K562 (cell line): ENCODE data around the gene KLF13. TPM values are rescaled to one million over a fixed set of nuclear protein-coding genes. Genes with fewer than 3 reads are reported as not detected.

Source experiments
- ATAC-seq: fragments of 200-7000 bp; cut with Tn5 transposase; 3 replicates; pipeline ENCODE4 v1.9.1; 2020; ENCODE audit warnings: moderate library complexity
- BruUV-seq: library from RNA; stranded (reverse); fragments of 400-500 nt; replicated peaks from 2 replicates; lab custom pipeline; 2021; lab: Mats Ljungman, UMichigan
- CTCF ChIA-PET: fragments of 300-600 bp; formaldehyde crosslinking; extraction: SDS; loops from one replicate; lab custom pipeline; 2021; ENCODE audit warnings: low intra/inter-chr PET ratio; lab: Yijun Ruan, JAX
- POLR2A ChIA-PET: fragments of 300-600, 350-650 bp; sonication (Branson Sonifier 250); formaldehyde crosslinking; extraction: SDS; loops from one replicate; lab custom pipeline; 2021; ENCODE audit warnings: antibody characterized with exemption, inconsistent platforms; lab: Yijun Ruan, JAX
- DNase-seq, 4 experiments: peaks; one replicate each; pipeline versions ENCODE4 v3.0.0 to v3.0.0-alpha.2; 2011 to 2018; ENCODE audit warnings: low spot score in 3 of 4, mixed read lengths in 3 of 4; ENCODE audit errors: extremely low read depth in 1 of 4
- FAIRE-seq: peaks from 2 replicates; lab custom pipeline; 2011; peaks lifted over from hg19 to GRCh38; lab: Jason Lieb, UNC
- H2AFZ ChIP-seq: 2 replicates; pipeline ENCODE4 v1.6.0; 2011; ENCODE audit warnings: low read depth, low read length, control low read depth, inconsistent platforms
- H3K27ac ChIP-seq: fragments of 200-600 bp; 3 replicates; pipeline ENCODE4 v1.8.0; 2011; ENCODE audit warnings: low read depth, mild to moderate bottlenecking, control low read depth, inconsistent platforms, low read length, moderate library complexity, mixed read lengths; ENCODE audit errors: extremely low read depth
- H3K27me3 ChIP-seq, 2 experiments: fragments of 300-600 bp in 1 of 2; 2 replicates in 1 of 2; 3 replicates in 1 of 2; pipeline versions ENCODE4 v1.6.0 to v1.8.0; 2011; ENCODE audit warnings: inconsistent platforms in 2 of 2, low read length in 2 of 2, mild to moderate bottlenecking in 1 of 2, mixed read lengths in 1 of 2, moderate library complexity in 1 of 2; ENCODE audit not compliant: control insufficient read depth in 2 of 2, insufficient read depth in 2 of 2
- H3K36me3 ChIP-seq: fragments of 300-600 bp; 3 replicates; pipeline ENCODE4 v1.8.0; 2011; ENCODE audit warnings: mild to moderate bottlenecking, low read length, inconsistent platforms; ENCODE audit not compliant: control insufficient read depth, insufficient read depth
- H3K4me1 ChIP-seq, 2 experiments: fragments of 200-600 bp in 1 of 2; replicated peaks in 1 of 2; 2 replicates in 1 of 2; 3 replicates in 1 of 2; pipeline versions ENCODE4 v1.5.1 to v1.8.0; 2011; ENCODE audit warnings: inconsistent platforms in 2 of 2, low read length in 2 of 2, mild to moderate bottlenecking in 1 of 2, mixed read lengths in 1 of 2, moderate library complexity in 1 of 2; ENCODE audit not compliant: control insufficient read depth in 2 of 2, insufficient read depth in 2 of 2
- H3K4me2 ChIP-seq: 2 replicates; pipeline ENCODE4 v1.6.1; 2011; ENCODE audit warnings: low read length, control low read depth, inconsistent platforms, mixed read lengths; ENCODE audit not compliant: insufficient read depth
- H3K4me3 ChIP-seq: fragments of 200-600 bp; sonication (generic), shearing (Covaris generic); 2 replicates; pipeline ENCODE4 v1.5.1; 2016; ENCODE audit warnings: control low read depth, inconsistent platforms
- H3K79me2 ChIP-seq: fragments of 200-600 bp; 3 replicates; pipeline ENCODE4 v1.8.0; 2011; ENCODE audit warnings: low read length, inconsistent platforms; ENCODE audit not compliant: control insufficient read depth, insufficient read depth
- H3K9ac ChIP-seq, 2 experiments: 2 replicates each; pipeline versions ENCODE4 v1.6.0 to v1.6.1; 2011; ENCODE audit warnings: low read depth in 2 of 2, low read length in 2 of 2, control low read depth in 1 of 2, inconsistent platforms in 1 of 2, mild to moderate bottlenecking in 1 of 2, mixed read lengths in 1 of 2; ENCODE audit not compliant: insufficient read depth in 1 of 2
- H3K9me1 ChIP-seq: one replicate; pipeline ENCODE4 v1.6.0; 2011; ENCODE audit warnings: inconsistent platforms, mild to moderate bottlenecking, low read length, moderate library complexity; ENCODE audit not compliant: control insufficient read depth, insufficient read depth
- H3K9me3 ChIP-seq: replicated peaks from 2 replicates; pipeline ENCODE4 v1.5.1; 2011; ENCODE audit warnings: low read depth, low read length, inconsistent platforms; ENCODE audit not compliant: control insufficient read depth, insufficient read depth
- H4K20me1 ChIP-seq: replicated peaks from 2 replicates; pipeline ENCODE4 v1.6.1; 2011; ENCODE audit warnings: low read length, inconsistent platforms, mixed read lengths; ENCODE audit not compliant: control insufficient read depth, insufficient read depth
- FUS ChIP-seq: fragments of 200-400 bp; formaldehyde crosslinking; optimal IDR thresholded peaks from 2 replicates; pipeline ENCODE3; 2017; ENCODE audit warnings: low read depth, low read length
- HNRNPH1 ChIP-seq: fragments of 200-400 bp; formaldehyde crosslinking; optimal IDR thresholded peaks from 2 replicates; pipeline ENCODE3; 2017; ENCODE audit warnings: low read depth, mild to moderate bottlenecking, low read length, moderate library complexity
- MCM7 ChIP-seq, 2 experiments: fragments of 450-650 bp; IDR thresholded peaks; 2 replicates each; pipeline ENCODE4 v1.6.1; 2016 to 2018
- NEUROD1 ChIP-seq: fragments of 150-350 bp; IDR thresholded peaks from 2 replicates; pipeline ENCODE4 v1.6.1; 2014; ENCODE audit warnings: borderline replicate concordance, low read length, low read depth; ENCODE audit not compliant: partially characterized antibody
- ZFPM2 ChIP-seq: fragments of 250-450 bp; sonication (Bioruptor Pico); IDR thresholded peaks from 2 replicates; pipeline ENCODE4 v1.5.1; 2022; ENCODE audit warnings: mild to moderate bottlenecking
- ZNF507 ChIP-seq: conservative IDR thresholded peaks from 2 replicates; pipeline ENCODE4 v1.6.1; 2017; ENCODE audit warnings: missing genetic modification characterization, missing compliant biosample characterization
- ZNF583 ChIP-seq: fragments of 250-450 bp; sonication (Bioruptor Pico); IDR thresholded peaks from 2 replicates; pipeline ENCODE4 v1.4.0; 2020
- WGBS: fragments of 100-300 bp; shearing (Covaris generic); methylation state at CpG from one replicate; pipeline ENCODE4 v1.1.6; 2016; ENCODE audit warnings: low coverage, mixed read lengths; ENCODE audit not compliant: insufficient coverage; ENCODE audit errors: missing lambda C conversion rate; 5-methylcytosine and 5-hydroxymethylcytosine counted together
- in situ Hi-C: fragments of 300-500 bp; cut with MboI; formaldehyde crosslinking; loops from 4 replicates; pipeline ENCODE4 v1.15.0; 2018; ENCODE audit warnings: inconsistent platforms, mixed read lengths
- intact Hi-C: fragments of 100-400 bp; cut with micrococcal nuclease; formaldehyde crosslinking; loops from 2 replicates; pipeline ENCODE4 v1.14.2; 2022
- polyA plus RNA-seq, 8 experiments: library from polyadenylated mRNA; depleted of rRNA in 4 of 8; stranded (reverse) in 5 of 8; unstranded in 3 of 8; fragments of >200 nt; fragmentation: Nextera tagmentation in 2 of 8; fragmentation: Illumina TruSeq in 1 of 8; extraction: Ambion mirVana in 2 of 8; extraction: Trizol in 1 of 8; gene quantifications; 2 replicates each; pipeline versions ENCODE4 v1.2.1 to v1.2.3, GENCODE V29; 2011 to 2014; ENCODE audit warnings: inconsistent platforms in 1 of 8, missing spikeins in 1 of 8
- total RNA-seq, 7 experiments: library from RNA; depleted of rRNA in 6 of 7; stranded (reverse); fragments of >200 nt in 6 of 7; fragmentation: Illumina TruSeq in 2 of 7; extraction: Trizol in 2 of 7; gene quantifications; 2 replicates each; pipeline versions ENCODE4 v1.2.1 to v1.2.3, GENCODE V29; 2011 to 2021; ENCODE audit warnings: low replicate concordance in 1 of 7

Gene KLF13
- total and polyA plus RNA-seq, 9 of the 15 experiments (the other 6 are each of a cell fraction or from before 2014, with no cell fraction given): 1.8 to 10.5 (median 4.8) TPM

DNA sequence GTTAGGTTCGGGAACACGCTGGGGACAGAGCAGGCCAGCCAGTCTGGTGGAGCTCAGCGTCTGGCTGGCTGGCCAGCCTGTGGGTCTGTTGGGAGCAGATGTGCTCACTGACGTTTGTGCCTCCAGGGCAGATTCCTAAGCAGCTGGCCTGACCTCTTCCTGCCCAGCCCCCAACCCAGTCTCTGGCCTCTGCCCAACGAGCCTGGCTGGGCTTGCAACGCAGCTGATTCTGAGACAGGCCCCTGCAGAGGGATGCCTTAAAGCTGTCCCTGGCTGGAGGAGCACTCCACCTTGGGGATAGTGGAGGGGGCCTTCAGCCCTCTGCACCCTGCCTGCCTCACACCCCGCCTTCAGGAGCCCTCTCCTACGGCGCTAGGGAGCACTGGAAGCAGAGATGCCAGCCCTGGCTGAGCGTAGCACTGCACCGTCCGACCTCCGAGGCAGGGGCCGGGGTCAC, 46.0 kb downstream of the KLF13 start (continued):
- TF ChIP-seq ZNF507 (tag) (no peak), ZFPM2 (CRISPR knock-in tag) (no peak), HNRNPH1 (no peak), FUS (no peak), MCM7 (IDR thresholded peaks at IDR 0.05) (no peak)

DNA sequence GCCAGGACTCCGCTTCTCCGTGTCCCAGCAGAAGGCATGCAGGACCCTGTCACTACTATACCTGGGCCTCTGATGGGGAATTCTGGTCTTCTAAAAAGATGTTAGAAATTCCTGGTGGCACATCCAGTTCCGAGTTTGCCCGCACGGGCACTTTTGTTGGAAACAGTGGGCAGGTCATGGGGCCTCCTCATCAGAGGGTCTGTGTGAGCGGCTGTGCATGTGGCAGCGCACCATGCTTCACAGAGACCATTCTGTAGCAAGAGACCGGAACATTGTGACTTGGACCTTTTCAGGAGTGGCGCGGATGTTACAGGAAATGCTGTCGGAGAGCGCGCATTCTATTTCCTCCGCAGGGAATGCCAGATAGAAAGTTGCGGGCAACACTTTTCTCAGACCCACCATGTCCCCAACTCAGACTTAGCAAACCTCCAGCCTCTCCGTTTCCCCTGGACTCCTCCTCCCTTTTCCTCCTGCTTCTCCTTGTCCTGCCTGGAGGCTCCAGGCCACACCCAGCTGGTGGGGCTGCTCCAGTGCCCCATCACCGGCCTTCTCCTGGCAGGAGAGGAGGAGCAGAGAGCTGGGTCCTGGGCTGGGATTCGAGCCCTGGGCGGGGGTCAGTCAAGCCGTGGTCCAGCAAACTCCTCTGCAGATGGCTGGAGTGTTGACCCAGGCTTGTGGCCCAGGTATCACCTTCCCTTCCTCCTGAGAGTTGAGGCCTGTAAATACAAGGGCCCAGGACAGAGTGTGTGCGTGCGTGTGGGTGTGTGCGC, 46.6 kb downstream of the KLF13 start:
- in situ Hi-C loops: no loop called here
- no peak overlapping the region for H3K4me2 ChIP-seq
- peaks cover 0 to 12% of the 10 kb centered on the region in 2 experiments; a peak in 2 of 5 replicates for H3K4me1 ChIP-seq
- H3K4me3 ChIP-seq: no peak overlapping the region
- H2AFZ ChIP-seq: no peak overlapping the region
- H3K9me1 ChIP-seq: no peaks in the 10 kb centered on the region
- no TSS peak for BruUV-seq
- ATAC-seq (no peak), FAIRE-seq (no peak), DNase-seq (no peak)
- no peaks in the 10 kb centered on the region; the same call in 1 of the 2 replicates for H4K20me1 ChIP-seq
- no peaks in the 10 kb centered on the region; a peak in 1 of 5 replicates for H3K27me3 ChIP-seq
- H3K27ac ChIP-seq: no peak overlapping the region
- no peaks in the 10 kb centered on the region for H3K79me2 ChIP-seq
- no peak for TF ChIP-seq NEUROD1
- no peak for TF ChIP-seq ZNF583 (CRISPR knock-in tag)
- no peaks in the 10 kb centered on the region for H3K36me3 ChIP-seq
- 82% methylated on average over 17 of the region's 23 CpGs for WGBS
- peaks cover 6% of the 10 kb centered on the region for H3K9me3 ChIP-seq
- ChIA-PET POLR2A (no interaction called here), CTCF (no interaction called here)
- no peak overlapping the region for H3K9ac ChIP-seq
- intact Hi-C loops: no loop called here
